SK-N-MC (cell line): ENCODE measurements around the gene VAMP8.

ENCODE experiments used
- EZH2 ChIP-seq: fragments of 200-600 bp; sonication (generic); IDR thresholded peaks from one replicate; pipeline ENCODE4 v1.6.1; 2017; ENCODE audit warnings: antibody characterized with exemption
- FOXP2 ChIP-seq: optimal IDR thresholded peaks from 2 replicates; pipeline ENCODE3; 2011; ENCODE audit warnings: mild to moderate bottlenecking, moderate library complexity; ENCODE audit not compliant: insufficient read depth; ENCODE audit errors: extremely low read length, control extremely low read depth
- POLR2AphosphoS5 ChIP-seq: IDR thresholded peaks from 2 replicates; pipeline ENCODE4 v1.6.1; 2012; ENCODE audit warnings: mild to moderate bottlenecking, low read depth, low read length, borderline replicate concordance

DNA sequence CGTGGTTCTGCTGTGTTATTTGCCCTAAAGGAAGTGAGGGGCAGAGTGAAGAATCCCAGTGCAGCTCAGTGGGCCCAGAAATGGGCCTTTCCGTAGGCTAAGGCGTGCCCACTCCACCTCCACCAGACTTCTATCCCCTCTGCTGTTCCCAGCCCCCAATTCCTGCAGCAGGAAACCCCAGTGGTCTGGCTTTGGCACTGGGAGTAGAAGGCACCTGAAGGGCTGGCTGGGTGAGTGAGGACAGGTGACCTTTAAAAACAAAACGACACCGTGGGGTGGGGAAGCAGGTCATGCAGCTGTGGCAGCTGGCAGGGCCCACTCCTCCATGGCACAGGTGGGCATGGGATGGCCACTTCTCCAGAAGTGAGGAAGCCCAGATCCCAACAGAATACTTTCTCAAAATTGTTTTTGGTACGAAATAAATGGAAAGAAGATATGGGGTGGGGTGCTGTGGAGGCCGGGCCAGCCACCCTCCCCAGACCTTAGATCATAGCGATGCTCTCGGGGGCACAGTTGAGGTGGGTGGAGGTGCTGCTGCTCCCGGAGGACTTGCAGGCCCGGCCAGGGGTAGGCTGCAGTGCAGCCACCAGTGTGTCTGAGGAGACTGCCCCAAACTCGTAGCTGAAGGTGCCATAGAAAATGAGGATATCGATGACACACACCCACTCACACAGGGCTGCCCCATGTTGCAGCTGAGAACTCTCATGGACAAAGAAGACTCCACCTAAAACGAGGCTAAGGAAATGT, 21.4 kb downstream of the VAMP8 start:
- TF ChIP-seq EZH2 (no peak), POLR2AphosphoS5 (no peak), FOXP2 (no peak)
